HUES64 (cell line): ENCODE data around the gene TMEM87A. TPM values are rescaled to one million over a fixed set of nuclear protein-coding genes. Genes with fewer than 3 reads are reported as not detected.
"Not testable (repeated sequence)": the region's sequence is repeated elsewhere in the genome, so short reads cannot be mapped to it uniquely, and the experiment has no call there.

Experiments
- H3K27ac ChIP-seq: 2 replicates; pipeline ENCODE4 v1.7.0; 2013; ENCODE audit warnings: low read depth, low read length, inconsistent platforms
- H3K27me3 ChIP-seq: 2 replicates; pipeline ENCODE4 v1.6.1; 2013; ENCODE audit warnings: mild to moderate bottlenecking, low read length; ENCODE audit not compliant: insufficient read depth
- H3K36me3 ChIP-seq: 2 replicates; pipeline ENCODE4 v1.6.1; 2013; ENCODE audit warnings: mild to moderate bottlenecking, low read length; ENCODE audit not compliant: insufficient read depth
- H3K4me1 ChIP-seq: 2 replicates; pipeline ENCODE4 v1.6.1; 2013; ENCODE audit warnings: mild to moderate bottlenecking, low read length, moderate library complexity; ENCODE audit not compliant: insufficient read depth
- H3K4me3 ChIP-seq: 2 replicates; pipeline ENCODE4 v1.5.1; 2013; ENCODE audit warnings: mild to moderate bottlenecking, low read length, moderate library complexity
- H3K9ac ChIP-seq: 2 replicates; pipeline ENCODE4 v1.6.1; 2013; ENCODE audit warnings: mild to moderate bottlenecking, low read depth, low read length
- H3K9me3 ChIP-seq: 2 replicates; pipeline ENCODE4 v1.6.1; 2013; ENCODE audit warnings: low read depth, low read length; ENCODE audit not compliant: insufficient read depth
- WGBS: fragments of 150-250, 120-280 bp; methylation state at CpG from one replicate; pipeline ENCODE4 v1.1.7; 2013; ENCODE audit warnings: missing lambda C conversion rate; 5-methylcytosine and 5-hydroxymethylcytosine counted together
- polyA plus RNA-seq, 2 experiments: library from polyadenylated mRNA; stranded (reverse); fragments of 50-300 nt; gene quantifications; one replicate each; pipeline ENCODE4 v1.2.3, GENCODE V29; 2013

The TMEM87A gene, protein sequence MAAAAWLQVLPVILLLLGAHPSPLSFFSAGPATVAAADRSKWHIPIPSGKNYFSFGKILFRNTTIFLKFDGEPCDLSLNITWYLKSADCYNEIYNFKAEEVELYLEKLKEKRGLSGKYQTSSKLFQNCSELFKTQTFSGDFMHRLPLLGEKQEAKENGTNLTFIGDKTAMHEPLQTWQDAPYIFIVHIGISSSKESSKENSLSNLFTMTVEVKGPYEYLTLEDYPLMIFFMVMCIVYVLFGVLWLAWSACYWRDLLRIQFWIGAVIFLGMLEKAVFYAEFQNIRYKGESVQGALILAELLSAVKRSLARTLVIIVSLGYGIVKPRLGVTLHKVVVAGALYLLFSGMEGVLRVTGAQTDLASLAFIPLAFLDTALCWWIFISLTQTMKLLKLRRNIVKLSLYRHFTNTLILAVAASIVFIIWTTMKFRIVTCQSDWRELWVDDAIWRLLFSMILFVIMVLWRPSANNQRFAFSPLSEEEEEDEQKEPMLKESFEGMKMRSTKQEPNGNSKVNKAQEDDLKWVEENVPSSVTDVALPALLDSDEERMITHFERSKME
- polyA plus RNA-seq (2013, experiment 1 of 2): 26.9 TPM
- 25.2 TPM for polyA plus RNA-seq (2013, experiment 2 of 2)

DNA sequence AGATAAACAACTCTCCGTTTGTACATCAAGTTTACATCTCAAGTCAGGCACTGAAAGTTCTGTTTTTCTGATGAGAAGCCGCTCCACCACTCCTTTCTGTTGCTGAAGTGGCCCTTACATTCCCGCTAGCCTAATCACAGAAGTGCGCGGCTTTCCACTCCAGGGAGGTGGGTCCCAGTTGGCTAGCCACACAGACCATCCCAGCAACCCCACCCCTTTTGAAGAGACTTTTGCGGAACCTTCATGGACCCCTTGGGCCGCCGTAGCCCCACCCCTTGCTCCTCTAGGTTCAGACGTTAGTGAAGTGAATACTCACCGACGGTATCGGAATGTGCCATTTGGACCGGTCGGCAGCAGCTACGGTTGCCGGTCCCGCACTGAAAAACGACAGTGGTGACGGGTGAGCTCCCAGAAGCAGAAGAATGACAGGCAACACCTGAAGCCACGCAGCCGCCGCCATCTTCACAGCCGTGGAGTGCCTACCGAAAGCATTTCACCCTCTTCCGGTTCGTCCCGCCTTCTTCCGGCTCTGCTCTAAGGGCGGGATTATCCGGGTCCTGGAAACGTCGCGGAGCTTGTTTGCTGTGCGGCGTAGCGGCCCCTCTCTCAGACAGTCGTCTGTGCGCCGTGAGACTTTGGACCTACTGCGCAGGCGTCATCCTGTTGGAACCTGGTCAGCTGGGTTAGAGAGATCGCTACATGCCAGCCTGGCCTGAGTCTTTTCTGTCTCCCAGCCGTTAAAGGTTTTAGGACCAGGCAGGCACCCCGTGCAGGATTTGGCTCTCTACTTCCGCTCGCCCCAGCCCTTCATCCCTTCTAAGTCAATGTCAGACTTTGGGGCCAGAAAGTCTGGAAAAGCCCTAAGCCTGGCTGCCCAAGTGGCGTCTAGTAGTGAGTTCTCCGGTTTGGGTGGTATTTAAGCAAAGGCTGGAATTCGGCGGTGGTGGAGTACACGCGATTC, at the start of gene TMEM87A, which contains the start of gene GANC:
TMEM87A (minus strand) TSS at position 495 of the 961 bp plus-strand sequence; CDS start at position 460, 35 bp downstream.
GANC (plus strand) TSS at position 263 of the 961 bp plus-strand sequence. CDS start 1,281 bp downstream, outside the sequence.
- Histone ChIP-seq H3K27ac (peak within 1 kb of the TSS; percentile 94), H3K4me1 (peaks cover 29% of the 10 kb centered on the region), H3K27me3 (no peaks in the 10 kb centered on the region), H3K36me3 (peaks cover 18% of the 10 kb centered on the region), H3K4me3 (peak within 1 kb of the TSS; percentile 78), H3K9me3 (no peaks in the 10 kb centered on the region), H3K9ac (peak within 1 kb of the TSS; percentile 92)
- WGBS: under 1% methylated on average over 52 of the region's 52 CpGs

DNA sequence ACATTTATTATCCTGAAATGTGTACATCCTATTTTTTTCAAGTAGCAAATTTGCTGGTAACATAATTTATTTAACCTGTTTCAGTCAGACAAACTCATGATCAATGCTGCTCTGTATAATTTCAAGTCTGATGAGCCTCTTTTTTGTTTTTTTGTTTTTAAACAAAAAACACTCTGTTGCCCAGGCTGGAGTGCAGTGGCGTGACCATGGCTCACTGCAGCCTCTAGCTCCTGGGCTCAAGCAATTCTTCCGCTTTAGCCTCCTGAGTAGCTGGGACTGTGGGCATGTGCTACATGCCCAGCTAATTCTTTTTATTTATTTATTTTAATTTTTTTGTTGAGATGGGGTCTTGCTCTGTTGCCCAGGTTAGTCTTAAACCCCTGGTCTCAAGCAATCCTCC, 46.0 kb upstream of the TMEM87A start:
- Histone ChIP-seq H3K4me3 (no peak overlapping the region), H3K9me3 (no peaks in the 10 kb centered on the region), H3K9ac (no peak overlapping the region), H3K36me3 (no peaks in the 10 kb centered on the region), H3K27me3 (no peaks in the 10 kb centered on the region), H3K27ac (no peak overlapping the region), H3K4me1 (no peaks in the 10 kb centered on the region)
- 97% methylated on average over 2 of the region's 2 CpGs for WGBS

GRCh38 chr15:42316282-42316805, 43.1 kb upstream of the TMEM87A start:
- not testable (repeated sequence) for H3K27me3 ChIP-seq, H3K4me3 ChIP-seq, H3K9me3 ChIP-seq, H3K4me1 ChIP-seq, H3K9ac ChIP-seq, H3K36me3 ChIP-seq, H3K27ac ChIP-seq
- 76% methylated on average over 11 of the region's 11 CpGs for WGBS

GRCh38 chr15:42315521-42315920, 42.3 kb upstream of the TMEM87A start:
- H3K4me3 ChIP-seq: no peak overlapping the region
- H3K9ac ChIP-seq: no peak overlapping the region
- H3K27me3 ChIP-seq: no peaks in the 10 kb centered on the region
- WGBS: 90% methylated on average over 1 of the region's 1 CpG
- H3K9me3 ChIP-seq: no peaks in the 10 kb centered on the region
- H3K4me1 ChIP-seq: no peaks in the 10 kb centered on the region
- H3K27ac ChIP-seq: no peak overlapping the region
- H3K36me3 ChIP-seq: peaks cover 3% of the 10 kb centered on the region; the same call in 1 of the 2 replicates

GRCh38 chr15:42314818-42315217, 41.6 kb upstream of the TMEM87A start:
- Histone ChIP-seq H3K4me3 (no peak overlapping the region), H3K27ac (no peak overlapping the region), H3K27me3 (no peaks in the 10 kb centered on the region), H3K9me3 (no peaks in the 10 kb centered on the region), H3K9ac (no peak overlapping the region), H3K4me1 (no peaks in the 10 kb centered on the region), H3K36me3 (peaks cover 6% of the 10 kb centered on the region; the same call in 1 of the 2 replicates)
- WGBS: 91% methylated on average over 1 of the region's 1 CpG

GRCh38 chr15:42313463-42313862, 40.2 kb upstream of the TMEM87A start:
- Histone ChIP-seq H3K36me3 (peaks cover 6% of the 10 kb centered on the region; the same call in 1 of the 2 replicates), H3K27ac (no peak overlapping the region), H3K4me1 (no peaks in the 10 kb centered on the region), H3K4me3 (no peak overlapping the region), H3K9me3 (no peaks in the 10 kb centered on the region), H3K9ac (no peak overlapping the region), H3K27me3 (no peaks in the 10 kb centered on the region)
- 57% methylated on average over 3 of the region's 3 CpGs for WGBS

GRCh38 chr15:42306681-42307080, 33.4 kb upstream of the TMEM87A start:
- Histone ChIP-seq H3K4me1 (no peaks in the 10 kb centered on the region), H3K9me3 (no peaks in the 10 kb centered on the region), H3K9ac (no peak overlapping the region), H3K4me3 (no peak overlapping the region), H3K27me3 (no peaks in the 10 kb centered on the region), H3K27ac (no peak overlapping the region), H3K36me3 (peaks cover 8% of the 10 kb centered on the region)
- WGBS: 100% methylated on average over 1 of the region's 1 CpG

GRCh38 chr15:42301004-42301403, 27.8 kb upstream of the TMEM87A start:
- H3K4me3 ChIP-seq, H3K9me3 ChIP-seq, H3K27ac ChIP-seq, H3K4me1 ChIP-seq, H3K9ac ChIP-seq, H3K27me3 ChIP-seq, H3K36me3 ChIP-seq: not testable (repeated sequence)
- 65% methylated on average over 4 of the region's 4 CpGs for WGBS

DNA sequence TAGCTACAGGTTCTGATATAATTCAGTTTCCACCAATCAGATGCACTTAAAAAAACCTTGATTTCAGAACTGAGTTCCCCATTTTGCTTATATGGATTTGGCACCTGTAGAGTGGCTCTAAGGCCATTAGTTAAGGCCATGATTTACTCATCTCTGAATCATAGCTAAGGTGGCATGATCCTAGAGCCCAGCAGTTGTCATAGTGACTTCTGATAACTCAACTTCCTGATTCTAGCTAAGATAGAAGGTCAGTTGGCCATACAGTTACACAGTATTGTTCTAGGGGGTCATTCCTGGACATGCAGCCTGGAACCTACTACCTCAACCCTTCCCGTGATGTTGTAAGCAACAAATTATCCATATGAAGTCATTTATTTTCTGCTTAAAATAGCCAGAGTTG, 15.9 kb upstream of the TMEM87A start:
- H3K27ac ChIP-seq: no peak overlapping the region
- no peak overlapping the region for H3K9ac ChIP-seq
- no peaks in the 10 kb centered on the region for H3K9me3 ChIP-seq
- WGBS: no CpG with 5 or more reads among the region's 1 CpG
- no peaks in the 10 kb centered on the region; the same call in 1 of the 2 replicates for H3K4me1 ChIP-seq
- H3K36me3 ChIP-seq: peaks cover 9% of the 10 kb centered on the region; the same call in 1 of the 2 replicates
- H3K27me3 ChIP-seq: no peaks in the 10 kb centered on the region
- H3K4me3 ChIP-seq: no peak overlapping the region

DNA sequence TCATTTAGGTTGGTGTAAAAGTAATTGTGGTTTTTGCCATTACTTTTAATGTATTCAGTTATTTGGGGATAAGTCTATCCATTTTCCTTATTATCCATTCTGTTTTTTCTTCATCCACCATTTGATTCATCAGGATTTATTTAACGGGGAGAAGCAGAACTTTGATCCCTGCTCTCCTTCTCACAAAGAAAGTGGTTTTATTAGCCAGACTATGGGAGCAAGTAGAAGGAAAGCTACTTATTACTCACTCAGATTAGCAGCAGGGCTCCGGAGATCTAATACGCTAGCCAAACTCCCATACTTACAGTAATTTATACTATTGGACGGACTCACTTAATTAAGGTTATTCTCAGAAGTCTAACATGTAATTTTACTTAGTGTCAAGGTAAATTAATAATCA, 14.7 kb upstream of the TMEM87A start:
- peaks cover 8% of the 10 kb centered on the region; the same call in 1 of the 2 replicates for H3K36me3 ChIP-seq

More for the DNA sequence above, 14.7 kb upstream of the TMEM87A start:
- Histone ChIP-seq H3K4me3 (no peak overlapping the region), H3K9ac (no peak overlapping the region), H3K4me1 (no peaks in the 10 kb centered on the region; the same call in 1 of the 2 replicates), H3K27ac (no peak overlapping the region), H3K27me3 (no peaks in the 10 kb centered on the region), H3K9me3 (no peaks in the 10 kb centered on the region)
- WGBS: 100% methylated on average over 2 of the region's 4 CpGs
